ENCODE measurements around the gene SDK2. TPM values are rescaled to one million over a fixed set of nuclear protein-coding genes. Genes with fewer than 3 reads are reported as not detected.

The SDK2 gene
- total and polyA plus RNA-seq, 9 of the 15 experiments (the other 6 are each of a cell fraction or from before 2014, with no cell fraction given) = 0.04 TPM; not detected in 8

GRCh38 chr17:73371836-73372235, 272.4 kb downstream of the SDK2 start:
- no peak for ATAC-seq
- H3K27me3 ChIP-seq (ENCODE audit: control insufficient read depth in 2 of 2, insufficient read depth in 2 of 2, low read length in 2 of 2) = peaks cover 20 to 30% of the 10 kb centered on the region in 2 experiments
- H3K4me1 ChIP-seq (replicated peaks in 1 of 2; ENCODE audit: control insufficient read depth in 2 of 2, insufficient read depth in 2 of 2, low read length in 2 of 2) = peaks cover 2 to 9% of the 10 kb centered on the region in 2 experiments; a peak in 3 of 5 replicates
- no peak for TF ChIP-seq TCFL5 (CRISPR knock-in tag; conservative IDR thresholded peaks at IDR 0.05)
- TF ChIP-seq ZNF431 (CRISPR knock-in tag; IDR thresholded peaks at IDR 0.05) = no peak
- TF ChIP-seq CHD4 (IDR thresholded peaks at IDR 0.05; ENCODE audit: insufficient read depth, insufficient replicate concordance, low read depth, low read length, poor library complexity, severe bottlenecking) = no peak
- no peak for TF ChIP-seq CEBPG (CRISPR knock-in tag; IDR thresholded peaks at IDR 0.05)
- TF ChIP-seq CEBPG (tag; conservative IDR thresholded peaks at IDR 0.05 in 1 of 2, IDR thresholded peaks at IDR 0.05 in 1 of 2) = no peak
- TF ChIP-seq POLR2AphosphoS2 (IDR thresholded peaks at IDR 0.05; ENCODE audit: low read length) = no peak
- no peak for TF ChIP-seq THRAP3 (IDR thresholded peaks at IDR 0.05; ENCODE audit: borderline replicate concordance)
- no peak for TF ChIP-seq ZC3H11A (IDR thresholded peaks at IDR 0.05; ENCODE audit: low read depth, low read length)
- CTCF ChIA-PET (ENCODE audit: low intra/inter-chr PET ratio) = no interaction called here
- no peak overlapping the region for H3K4me3 ChIP-seq
- H3K27ac ChIP-seq (ENCODE audit: extremely low read depth, low read depth, low read length) = no peak overlapping the region
- WGBS (ENCODE audit: insufficient coverage, low coverage, missing lambda C conversion rate) = 8% methylated on average over 9 of the region's 9 CpGs
- in situ Hi-C loops (cut with MboI) (loop anchor here (5.0 kb wide), 2 partner anchors 115 to 645 kb away; no protein-coding TSS in a partner anchor), intact Hi-C loops (cut with micrococcal nuclease) (loop anchor here (5.0 kb wide), 1 partner anchor 180 kb away; the partner anchor contains the start of gene COG1)
- BruUV-seq (replicated peaks) = no TSS peak
- no peak for DNase-seq (ENCODE audit: extremely low read depth in 1 of 4, low spot score in 3 of 4)
- no peaks in the 10 kb centered on the region for H3K9me3 ChIP-seq (replicated peaks; ENCODE audit: control insufficient read depth, insufficient read depth, low read depth, low read length)
- H3K36me3 ChIP-seq (ENCODE audit: control insufficient read depth, insufficient read depth, low read length) = no peaks in the 10 kb centered on the region
- no peak overlapping the region for H3K4me2 ChIP-seq (ENCODE audit: insufficient read depth, low read length)
- no peak overlapping the region for H2AFZ ChIP-seq (ENCODE audit: low read depth, low read length)
- 0 out of 2 replicates have a peak, but pooled peaks cover 3% of the 10 kb centered on the region for H4K20me1 ChIP-seq (replicated peaks; ENCODE audit: control insufficient read depth, insufficient read depth, low read length)
- H3K79me2 ChIP-seq (ENCODE audit: control insufficient read depth, insufficient read depth, low read length) = no peaks in the 10 kb centered on the region
- POLR2A ChIA-PET = interaction anchor here (0.7 to 1.5 kb wide), 4 partner anchors 11 to 644 kb away, joined by 3 read pairs; no protein-coding TSS in a partner anchor
- no peak for FAIRE-seq
- no peak overlapping the region for H3K9ac ChIP-seq (ENCODE audit: insufficient read depth in 1 of 2, low read depth in 2 of 2, low read length in 2 of 2)
- H3K9me1 ChIP-seq (ENCODE audit: control insufficient read depth, insufficient read depth, low read length) = no peaks in the 10 kb centered on the region

Data from K562 (cell line).